GF-D8 (cell line): Measurements from ENCODE around the gene TKFC.

ENCODE experiments used
- DNase-seq: peaks from one replicate; lab custom pipeline; 2025; lab: John Stamatoyannopoulos, UW

The TKFC gene

GRCh38 chr11:61315260-61315659 is 17.8 kb upstream of the TKFC start:
- no peak for DNase-seq

DNA sequence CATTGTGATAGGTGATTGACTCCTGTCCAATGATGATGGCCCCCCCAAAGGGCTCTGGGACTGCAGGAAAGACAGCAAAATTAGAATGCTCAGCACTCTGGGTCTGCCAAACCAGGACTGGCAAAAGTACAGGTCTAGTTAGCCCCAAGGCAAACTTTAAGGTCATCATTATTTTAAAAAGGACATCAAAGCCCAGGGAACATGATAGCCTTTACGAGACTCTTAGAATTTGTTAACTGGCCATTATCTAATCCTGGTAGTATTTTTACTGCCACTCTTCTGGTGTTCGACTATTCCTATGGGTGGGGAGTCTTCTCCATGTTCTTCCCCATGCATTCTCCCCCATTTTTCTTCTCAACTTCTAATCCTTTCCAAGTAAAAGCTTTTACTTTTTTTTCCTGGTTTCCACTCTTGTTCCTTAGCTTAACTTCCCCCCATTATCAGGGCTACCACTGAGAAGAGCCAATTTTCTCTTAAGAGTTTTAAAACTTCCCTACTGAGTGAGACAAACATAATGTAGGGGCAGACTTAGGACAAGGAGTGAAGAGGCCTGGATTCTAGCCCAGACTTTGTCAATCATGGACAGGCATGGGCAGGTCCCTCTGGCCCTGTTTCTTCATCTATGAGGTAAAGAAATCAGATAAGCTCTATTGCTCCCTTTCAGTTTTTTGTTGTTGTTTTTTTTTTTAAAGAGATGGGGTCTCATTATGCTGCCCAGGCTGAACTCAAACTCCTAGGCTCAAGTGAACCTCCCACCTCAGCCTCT is 7.2 kb upstream of the TKFC start:
- DNase-seq, result no peak

DNA sequence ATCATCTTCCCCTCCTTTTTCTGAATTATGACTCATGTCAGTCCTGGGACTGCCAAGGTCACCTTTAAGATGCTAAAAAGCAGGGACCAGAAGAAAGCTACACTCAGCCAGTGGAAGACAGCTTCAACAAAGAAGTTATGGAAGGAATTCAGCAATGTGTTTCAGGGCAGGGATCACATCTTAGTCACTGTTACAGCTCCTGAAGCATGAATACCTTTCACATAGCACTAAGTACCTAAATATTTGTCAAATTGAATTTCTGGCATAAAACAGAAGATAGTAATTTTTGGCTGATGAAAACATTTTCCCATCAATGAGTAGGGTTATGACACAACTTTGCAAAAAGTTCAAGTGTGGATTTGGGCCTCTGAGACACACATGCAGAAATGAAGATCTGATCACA is 5.4 kb upstream of the TKFC start:
- no peak for DNase-seq

DNA sequence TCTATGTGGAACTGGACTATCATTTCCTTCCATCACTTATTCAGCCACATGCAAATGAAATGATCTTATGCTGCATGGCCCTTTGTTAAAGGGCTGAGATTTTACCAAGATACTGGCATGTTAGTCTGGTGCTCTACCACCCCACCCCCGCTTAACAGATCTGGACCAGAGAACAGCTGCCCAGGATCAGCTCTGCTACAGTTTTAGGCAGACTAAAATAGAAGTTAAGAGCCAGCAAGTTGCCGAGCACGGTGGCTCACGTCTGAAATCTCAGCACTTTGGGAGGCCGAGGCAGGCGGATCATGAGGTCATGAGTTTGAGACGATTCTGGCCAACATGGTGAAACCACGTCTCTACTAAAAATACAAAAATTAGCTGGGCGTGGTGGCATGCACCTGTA is 4.7 kb upstream of the TKFC start:
- no peak for DNase-seq

DNA sequence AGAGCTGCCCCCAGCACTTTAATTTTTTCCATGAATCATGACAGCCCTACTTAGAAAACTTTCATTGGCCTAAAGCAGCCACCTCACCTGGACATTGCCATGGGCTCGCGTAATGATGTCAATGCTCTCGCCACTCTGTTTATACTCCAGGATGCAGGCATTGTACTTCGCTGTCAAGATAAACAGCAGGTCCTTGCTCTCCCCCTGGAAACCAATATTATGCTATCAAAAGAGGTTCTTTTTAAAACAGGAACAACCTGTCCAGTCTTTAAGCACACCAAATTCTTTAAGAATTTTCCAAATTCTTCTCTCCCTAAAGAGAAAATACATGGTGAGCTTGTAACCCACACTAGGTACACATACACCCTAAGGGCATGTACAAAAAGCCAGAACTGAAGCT is 3.2 kb upstream of the TKFC start:
- no peak for DNase-seq

GRCh38 chr11:61331651-61332050 is 1.4 kb upstream of the TKFC start:
- peak; percentile 11 for DNase-seq

DNA sequence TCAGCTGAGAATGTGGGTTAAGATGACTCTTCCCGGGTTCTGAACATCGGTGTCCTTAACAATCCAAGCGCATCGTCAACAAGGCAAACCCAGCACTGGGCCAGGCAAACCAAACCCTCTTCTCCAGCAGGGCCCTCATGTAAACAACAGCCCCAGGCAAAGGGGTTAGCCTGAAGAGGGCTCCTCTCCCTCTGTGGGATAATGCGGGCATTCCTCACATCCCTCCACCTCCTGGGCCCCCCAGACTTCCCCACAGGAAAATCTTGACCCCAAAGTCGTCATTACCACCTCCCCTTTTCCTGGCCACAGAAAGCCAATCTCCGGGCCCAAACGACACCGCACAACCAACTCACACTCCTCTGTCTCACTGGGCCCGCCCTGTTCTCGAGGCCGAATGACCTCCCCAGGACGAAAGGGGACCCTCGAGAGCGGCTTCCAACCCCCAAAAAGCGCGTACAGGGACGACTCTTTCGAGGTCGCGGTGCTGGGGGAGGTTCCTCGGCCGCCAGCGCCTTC is 689 bp upstream of the TKFC start:
- DNase-seq, result no peak

- no peak for DNase-seq
Observed at GRCh38 chr11:61333550-61334433, 764 bp downstream of the TKFC start.

DNA sequence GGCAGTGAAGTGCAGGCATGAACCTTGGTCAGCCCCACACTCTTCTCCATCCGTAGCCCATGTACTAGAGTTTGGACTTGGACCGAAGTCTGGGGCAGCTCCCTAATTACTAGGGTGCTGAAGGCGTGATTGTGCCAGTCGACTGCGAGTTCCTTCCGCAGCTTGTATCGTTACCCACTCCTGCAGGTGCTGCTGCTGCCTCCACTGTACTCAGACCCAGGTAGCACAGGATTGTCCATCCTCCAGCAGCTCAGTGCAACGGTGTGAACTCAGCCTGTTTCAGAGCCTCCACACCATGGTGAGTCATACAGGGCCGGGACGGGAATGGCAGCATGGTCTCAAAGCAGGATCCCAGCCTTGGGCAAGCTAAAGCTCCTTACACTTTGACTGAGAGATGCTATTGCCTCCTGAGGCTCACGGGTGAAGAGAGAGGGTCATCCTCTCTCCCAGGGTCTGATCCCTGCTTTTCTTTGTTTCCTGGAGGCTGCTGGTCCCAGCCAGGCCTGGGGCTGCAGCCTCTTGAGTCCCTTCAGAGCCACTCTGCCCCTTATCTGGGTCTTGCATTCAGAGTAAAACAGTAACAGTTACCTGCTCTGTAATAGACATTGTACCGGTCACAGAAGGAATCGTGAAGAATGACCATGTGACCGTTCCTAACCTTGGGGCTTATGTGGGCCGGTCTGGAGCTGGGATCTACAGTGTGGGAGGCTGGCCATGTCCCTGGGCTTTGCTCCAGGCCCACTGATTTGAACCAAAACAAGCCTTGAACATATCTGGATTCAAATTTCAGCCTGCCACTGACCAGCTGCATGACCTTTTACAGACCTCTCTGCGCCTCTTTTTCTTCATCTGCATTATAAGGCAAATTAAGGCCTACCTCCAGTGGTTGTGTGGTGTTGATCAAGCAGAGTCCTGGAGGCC is 1.7 kb downstream of the TKFC start:
- DNase-seq, result no peak

- DNase-seq, result no peak
Observed at GRCh38 chr11:61335355-61335710, 2.3 kb downstream of the TKFC start.

GRCh38 chr11:61336171-61336935 is 3.3 kb downstream of the TKFC start:
- DNase-seq, result peak; percentile 26

DNA sequence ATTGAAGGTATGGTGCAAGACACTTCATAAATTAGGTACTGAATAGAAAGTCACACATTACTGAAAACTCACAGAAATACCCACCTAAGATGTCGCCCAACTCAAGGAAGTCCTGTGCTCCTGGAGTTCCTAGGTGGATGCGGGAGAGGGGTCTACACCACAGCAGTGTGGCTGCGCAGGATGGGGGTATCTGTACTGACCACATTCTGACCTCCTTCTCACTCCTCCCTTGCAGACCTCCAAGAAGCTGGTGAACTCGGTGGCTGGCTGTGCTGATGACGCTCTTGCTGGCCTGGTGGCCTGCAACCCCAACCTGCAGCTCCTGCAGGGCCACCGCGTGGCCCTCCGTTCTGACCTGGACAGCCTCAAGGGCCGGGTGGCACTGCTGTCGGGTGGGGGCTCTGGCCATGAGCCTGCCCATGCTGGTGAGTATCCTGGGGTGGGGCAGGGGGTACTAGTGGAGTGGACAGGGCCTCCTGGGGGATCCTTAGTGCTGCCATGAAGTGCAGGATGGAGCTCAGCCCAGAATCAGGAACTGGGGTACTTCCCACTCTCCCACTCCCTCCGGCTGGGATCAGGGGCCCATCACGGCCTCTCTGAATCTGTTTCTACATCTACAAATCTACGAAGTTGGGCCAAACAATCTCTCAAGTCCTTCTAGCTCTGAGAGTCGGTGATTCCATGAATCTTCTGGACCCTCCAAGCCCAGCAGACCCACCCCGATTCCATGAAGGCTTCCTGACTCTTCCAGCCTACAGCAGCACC is 4.9 kb downstream of the TKFC start:
- no peak for DNase-seq

DNA sequence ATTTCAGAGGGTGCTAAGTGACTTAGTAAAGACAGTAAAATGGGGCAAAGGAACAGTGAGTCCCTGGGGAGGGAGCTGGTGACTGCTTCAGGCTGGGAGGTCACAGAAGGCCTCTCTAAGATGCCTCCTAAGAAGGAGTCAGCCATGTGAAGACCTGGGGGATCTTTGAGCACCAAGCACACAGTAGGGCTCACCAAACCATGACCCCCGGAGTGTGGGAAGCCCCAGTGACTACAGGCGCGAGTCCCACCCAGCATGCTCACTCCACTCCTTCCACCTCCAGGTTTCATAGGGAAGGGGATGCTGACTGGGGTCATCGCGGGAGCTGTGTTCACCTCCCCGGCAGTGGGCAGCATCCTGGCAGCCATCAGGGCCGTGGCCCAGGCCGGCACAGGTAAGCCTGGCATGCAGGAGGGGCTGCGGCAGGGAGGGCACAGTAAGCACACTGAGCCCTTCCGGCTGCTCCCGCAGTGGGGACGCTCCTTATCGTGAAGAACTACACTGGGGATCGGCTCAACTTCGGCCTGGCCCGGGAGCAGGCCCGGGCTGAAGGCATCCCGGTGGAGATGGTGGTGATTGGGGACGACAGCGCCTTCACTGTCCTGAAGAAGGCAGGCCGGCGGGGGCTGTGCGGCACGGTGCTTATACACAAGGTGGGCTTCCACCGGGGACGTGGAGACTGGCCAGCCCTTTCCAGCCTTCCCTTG is 5.9 kb downstream of the TKFC start:
- no peak for DNase-seq

- DNase-seq, result no peak
Observed at GRCh38 chr11:61339490-61339878, 6.5 kb downstream of the TKFC start.

- DNase-seq, result no peak
Observed at GRCh38 chr11:61340979-61341378, 8.0 kb downstream of the TKFC start.

GRCh38 chr11:61341706-61342105 is 8.7 kb downstream of the TKFC start:
- DNase-seq, result no peak

DNA sequence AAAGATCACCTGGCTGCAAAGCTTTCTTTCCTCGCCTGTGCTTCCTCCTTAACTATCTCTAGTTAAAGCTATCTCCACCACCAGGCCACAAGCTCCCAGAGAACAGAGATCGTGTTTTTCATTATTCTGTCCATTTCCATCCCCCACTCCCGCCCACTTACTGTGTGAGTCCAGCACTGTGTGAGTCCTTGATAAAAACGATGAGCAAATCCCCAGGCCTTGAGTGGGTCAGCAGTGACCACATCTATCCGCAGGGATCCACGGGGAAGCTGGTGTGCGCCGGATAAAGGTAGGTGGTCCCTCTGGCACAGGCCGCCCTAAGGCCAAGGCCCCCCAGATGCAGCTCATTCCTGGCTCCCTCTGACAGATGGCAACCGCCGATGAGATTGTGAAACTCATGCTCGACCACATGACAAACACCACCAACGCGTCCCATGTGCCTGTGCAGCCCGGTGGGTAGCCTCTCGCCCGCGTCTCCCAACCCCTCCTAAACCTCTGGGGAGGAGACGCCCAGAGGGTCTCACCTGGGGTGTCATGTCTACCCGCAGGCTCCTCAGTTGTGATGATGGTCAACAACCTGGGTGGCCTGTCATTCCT is 9.3 kb downstream of the TKFC start:
- DNase-seq, result no peak

DNA sequence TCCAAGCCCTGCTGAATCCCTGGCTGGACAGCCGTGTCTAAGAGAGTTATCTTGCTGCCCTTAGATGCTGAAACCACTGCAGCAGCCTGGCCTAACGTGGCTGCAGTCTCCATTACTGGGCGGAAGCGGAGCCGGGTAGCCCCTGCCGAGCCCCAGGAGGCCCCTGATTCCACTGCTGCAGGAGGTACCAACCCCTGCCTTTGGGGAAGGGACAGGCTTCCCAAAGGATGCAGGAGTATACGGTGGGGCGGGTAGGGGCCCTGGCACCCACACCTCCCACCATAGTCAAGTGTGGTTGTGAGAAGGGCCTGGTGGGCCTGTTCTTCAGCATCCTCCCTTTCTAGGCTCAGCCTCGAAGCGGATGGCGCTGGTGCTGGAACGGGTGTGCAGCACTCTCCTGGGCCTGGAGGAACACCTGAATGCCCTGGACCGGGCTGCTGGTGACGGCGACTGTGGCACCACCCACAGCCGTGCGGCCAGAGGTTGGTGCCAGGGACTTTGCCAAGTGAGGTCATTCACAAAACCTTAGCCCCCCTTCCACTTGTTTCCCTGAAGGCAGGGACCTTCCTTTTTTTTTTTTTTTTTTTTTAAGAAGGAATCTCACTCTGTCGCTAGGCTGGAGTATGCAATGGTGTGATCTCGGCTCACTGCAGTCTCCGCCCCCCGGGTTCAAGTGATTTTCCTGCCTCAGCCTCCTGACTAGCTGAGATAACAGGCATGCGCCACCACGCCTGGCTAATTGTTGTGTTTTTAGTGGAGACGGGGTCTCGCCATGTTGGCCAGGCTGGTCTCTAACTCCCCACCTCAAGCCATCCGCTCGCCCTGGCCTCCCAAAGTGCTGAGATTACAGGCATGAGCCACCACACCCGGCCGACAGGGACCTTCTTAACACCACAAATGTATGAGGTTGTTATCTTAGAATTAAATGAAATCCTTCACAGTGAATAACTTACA is 11.0 kb downstream of the TKFC start:
- no peak for DNase-seq
